NCI-H69 (cell line): Measurements from ENCODE around the gene MIDN.
"Not testable (repeated sequence)": the region's sequence is repeated elsewhere in the genome, so short reads cannot be mapped to it uniquely, and the experiment has no call there.

ENCODE experiments used
- DNase-seq: peaks from one replicate; lab custom pipeline; 2025; lab: John Stamatoyannopoulos, UW

MIDN gene

GRCh38 chr19:1248139-1248785, at the start of gene MIDN:
TSS of gene MIDN (plus strand) at chr19:1248583. CDS start at chr19:1250297, 1,714 bp downstream.
- DNase-seq: peak; percentile 94

GRCh38 chr19:1199531-1199930, 48.9 kb upstream of the MIDN start:
- no peak for DNase-seq

- DNase-seq: not testable (repeated sequence)
Observed at GRCh38 chr19:1200614-1201013, 47.8 kb upstream of the MIDN start.

GRCh38 chr19:1205114-1206099, 43.0 kb upstream of the MIDN start, which contains the start of gene STK11:
TSS of gene STK11 (plus strand) at chr19:1205778. CDS start at chr19:1206914, 1,136 bp downstream.
- DNase-seq: peak; percentile 99

- peak; percentile 46 for DNase-seq
Observed at GRCh38 chr19:1206150-1206863, 42.1 kb upstream of the MIDN start.

GRCh38 chr19:1206864-1207450, 41.4 kb upstream of the MIDN start:
- peak; percentile 84 for DNase-seq

GRCh38 chr19:1208830-1209229, 39.6 kb upstream of the MIDN start:
- not testable (repeated sequence) for DNase-seq

GRCh38 chr19:1210227-1210538, 38.2 kb upstream of the MIDN start:
- DNase-seq: no peak

- DNase-seq: no peak
Observed at GRCh38 chr19:1211494-1212234, 36.7 kb upstream of the MIDN start.

- DNase-seq: no peak
Observed at GRCh38 chr19:1213391-1214286, 34.7 kb upstream of the MIDN start.

- DNase-seq: no peak
Observed at GRCh38 chr19:1214299-1214861, 34.0 kb upstream of the MIDN start.

- no peak for DNase-seq
Observed at GRCh38 chr19:1214862-1215731, 33.3 kb upstream of the MIDN start.

- DNase-seq: no peak
Observed at GRCh38 chr19:1216756-1217155, 31.6 kb upstream of the MIDN start.

GRCh38 chr19:1217366-1217765, 31.0 kb upstream of the MIDN start:
- DNase-seq: no peak

GRCh38 chr19:1218751-1219567, 29.4 kb upstream of the MIDN start:
- no peak for DNase-seq

- no peak for DNase-seq
Observed at GRCh38 chr19:1219786-1220476, 28.5 kb upstream of the MIDN start.

- DNase-seq: no peak
Observed at GRCh38 chr19:1220477-1220930, 27.9 kb upstream of the MIDN start.
